Tibial artery (tissue), 4 donors: ENCODE measurements around the gene ST8SIA4.

ENCODE experiments used
- DNase-seq, 2 donors: peaks; one replicate each; pipeline ENCODE4 v3.0.0-alpha.2; 2019
- H3K27ac ChIP-seq, 2 donors: fragments of 200-600 bp; sonication (generic) in 1 of 2; 1 replicate in 1 of 2; 2 replicates in 1 of 2; pipeline ENCODE4 v1.5.1; 2018 to 2019; ENCODE audit warnings: mild to moderate bottlenecking in 1 of 2
- H3K27me3 ChIP-seq, 2 donors: fragments of 200-600 bp; sonication (generic) in 1 of 2; one replicate each; pipeline versions ENCODE4 v1.5.1 to v1.6.0; 2016 to 2019
- H3K36me3 ChIP-seq, 3 donors: fragments of 200-600 bp; sonication (generic) in 2 of 3; one replicate each; pipeline ENCODE4 v1.5.1; 2016 to 2019; ENCODE audit warnings: mild to moderate bottlenecking in 2 of 3
- H3K4me1 ChIP-seq, 4 donors: fragments of 200-600 bp; sonication (generic) in 2 of 4; 1 replicate in 3 of 4; 2 replicates in 1 of 4; pipeline ENCODE4 v1.5.1; 2016 to 2019
- H3K4me3 ChIP-seq, 2 donors: fragments of 200-600 bp; sonication (generic) in 1 of 2; 1 replicate in 1 of 2; 2 replicates in 1 of 2; pipeline ENCODE4 v1.5.1; 2018 to 2019; ENCODE audit warnings: mild to moderate bottlenecking in 2 of 2
- H3K9me3 ChIP-seq, 3 donors: fragments of 200-600 bp; sonication (generic) in 1 of 3; one replicate each; pipeline ENCODE4 v1.5.1; 2016 to 2019
- intact Hi-C: fragments of 100-400 bp; cut with DNase I; formaldehyde crosslinking; loops from one replicate; pipeline ENCODE4 v1.15.0; 2023; ENCODE audit warnings: low total_unique reads
- TF ChIP-seq, protein P1 (sequence below), 2 experiments: fragments of 200-600 bp in 1 of 2; fragments of 450-650 bp in 1 of 2; IDR thresholded peaks; one replicate each; pipeline ENCODE4 v1.5.1; 2017 to 2019; ENCODE audit warnings: antibody characterized with exemption in 2 of 2, mild to moderate bottlenecking in 1 of 2, moderate library complexity in 1 of 2

The ST8SIA4 gene

DNA sequence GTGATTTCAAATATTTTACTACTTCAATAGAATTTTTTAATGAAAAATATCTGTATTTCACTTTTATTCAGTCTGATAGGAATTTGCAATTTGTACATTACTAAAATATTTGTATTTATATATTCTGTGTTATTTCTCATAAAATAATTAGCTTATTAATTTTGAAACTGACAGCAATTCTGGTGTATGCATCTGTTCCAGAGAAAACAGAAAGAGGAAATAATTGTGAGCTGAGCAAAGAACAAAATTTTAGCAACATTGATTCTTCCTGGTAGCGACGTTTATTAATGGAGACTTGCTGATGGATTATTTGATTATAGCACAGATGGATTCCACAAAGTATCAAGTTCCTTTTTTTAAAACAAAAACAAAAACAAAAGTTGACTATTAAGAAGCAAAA, 61.0 kb downstream of the ST8SIA4 start:
- H3K27ac ChIP-seq: no peak overlapping the region
- intact Hi-C loops: no loop called here
- no peaks in the 10 kb centered on the region for H3K9me3 ChIP-seq
- no peak for DNase-seq
- no peaks in the 10 kb centered on the region for H3K27me3 ChIP-seq
- TF ChIP-seq, protein P1, sequence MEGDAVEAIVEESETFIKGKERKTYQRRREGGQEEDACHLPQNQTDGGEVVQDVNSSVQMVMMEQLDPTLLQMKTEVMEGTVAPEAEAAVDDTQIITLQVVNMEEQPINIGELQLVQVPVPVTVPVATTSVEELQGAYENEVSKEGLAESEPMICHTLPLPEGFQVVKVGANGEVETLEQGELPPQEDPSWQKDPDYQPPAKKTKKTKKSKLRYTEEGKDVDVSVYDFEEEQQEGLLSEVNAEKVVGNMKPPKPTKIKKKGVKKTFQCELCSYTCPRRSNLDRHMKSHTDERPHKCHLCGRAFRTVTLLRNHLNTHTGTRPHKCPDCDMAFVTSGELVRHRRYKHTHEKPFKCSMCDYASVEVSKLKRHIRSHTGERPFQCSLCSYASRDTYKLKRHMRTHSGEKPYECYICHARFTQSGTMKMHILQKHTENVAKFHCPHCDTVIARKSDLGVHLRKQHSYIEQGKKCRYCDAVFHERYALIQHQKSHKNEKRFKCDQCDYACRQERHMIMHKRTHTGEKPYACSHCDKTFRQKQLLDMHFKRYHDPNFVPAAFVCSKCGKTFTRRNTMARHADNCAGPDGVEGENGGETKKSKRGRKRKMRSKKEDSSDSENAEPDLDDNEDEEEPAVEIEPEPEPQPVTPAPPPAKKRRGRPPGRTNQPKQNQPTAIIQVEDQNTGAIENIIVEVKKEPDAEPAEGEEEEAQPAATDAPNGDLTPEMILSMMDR (IDR thresholded peaks at IDR 0.05): no peak
- no peak overlapping the region for H3K4me3 ChIP-seq
- no peaks in the 10 kb centered on the region for H3K4me1 ChIP-seq
- H3K36me3 ChIP-seq: no peaks in the 10 kb centered on the region

DNA sequence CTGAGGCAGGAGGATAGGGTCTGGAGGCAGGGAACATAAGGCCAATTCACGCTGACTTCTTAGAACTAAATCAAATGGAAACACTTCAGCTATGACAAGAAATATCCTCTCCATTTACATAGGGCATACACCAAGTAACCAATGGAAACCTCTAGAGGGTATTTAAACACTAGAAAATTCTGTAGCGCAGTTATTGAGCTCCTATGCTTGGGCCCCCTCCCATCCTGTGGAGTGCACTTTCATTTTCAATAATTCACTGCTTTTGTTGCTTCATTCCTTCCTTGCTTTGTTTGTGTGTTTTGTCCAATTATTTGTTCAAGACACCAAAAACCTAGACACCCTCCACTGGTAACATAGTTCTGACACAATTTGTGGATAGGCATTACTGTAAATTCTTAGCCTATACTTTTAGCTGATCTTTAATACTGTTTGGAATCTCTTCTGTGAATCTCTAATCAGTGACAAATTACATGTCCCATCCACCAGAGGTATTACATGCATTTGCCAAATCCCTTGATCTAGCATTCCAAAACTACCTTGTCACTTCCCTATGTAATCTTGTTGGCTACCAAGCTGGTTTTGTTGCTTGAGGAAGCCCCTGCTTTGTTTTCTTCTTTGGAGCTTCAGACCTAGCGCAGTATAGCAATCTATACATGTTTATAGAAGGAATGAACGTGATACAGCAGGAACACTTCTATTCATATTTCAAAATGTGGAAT, 61.6 kb downstream of the ST8SIA4 start:
- Histone ChIP-seq H3K27me3 (no peaks in the 10 kb centered on the region), H3K27ac (no peak overlapping the region), H3K4me3 (no peak overlapping the region), H3K36me3 (no peaks in the 10 kb centered on the region), H3K4me1 (no peaks in the 10 kb centered on the region), H3K9me3 (no peaks in the 10 kb centered on the region)
- no peak for DNase-seq
- intact Hi-C loops: no loop called here
- TF ChIP-seq, protein P1 (IDR thresholded peaks at IDR 0.05): no peak

DNA sequence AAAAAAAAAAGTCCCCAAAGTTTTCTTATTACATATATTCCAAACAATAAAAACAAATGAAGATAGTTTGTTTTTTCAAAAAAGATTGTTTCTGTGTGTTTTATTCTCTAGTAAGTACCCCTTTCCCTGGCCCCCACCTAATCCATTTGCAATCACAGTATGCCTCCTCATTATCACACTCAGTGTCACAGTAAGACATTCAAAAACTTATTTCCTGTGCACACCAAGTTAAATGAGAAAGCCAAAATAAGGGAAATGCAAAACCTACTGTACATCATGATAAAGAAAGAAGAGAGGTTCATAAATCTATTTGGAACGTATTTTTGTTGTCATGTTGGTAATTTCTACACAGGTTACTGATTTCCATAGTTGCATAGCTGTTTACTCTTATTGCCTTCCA, 62.3 kb downstream of the ST8SIA4 start:
- Histone ChIP-seq H3K36me3 (no peaks in the 10 kb centered on the region), H3K9me3 (no peaks in the 10 kb centered on the region), H3K27me3 (no peaks in the 10 kb centered on the region), H3K4me3 (no peak overlapping the region), H3K4me1 (no peaks in the 10 kb centered on the region), H3K27ac (no peak overlapping the region)
- intact Hi-C loops: no loop called here
- DNase-seq: no peak
- TF ChIP-seq, protein P1 (IDR thresholded peaks at IDR 0.05): no peak

DNA sequence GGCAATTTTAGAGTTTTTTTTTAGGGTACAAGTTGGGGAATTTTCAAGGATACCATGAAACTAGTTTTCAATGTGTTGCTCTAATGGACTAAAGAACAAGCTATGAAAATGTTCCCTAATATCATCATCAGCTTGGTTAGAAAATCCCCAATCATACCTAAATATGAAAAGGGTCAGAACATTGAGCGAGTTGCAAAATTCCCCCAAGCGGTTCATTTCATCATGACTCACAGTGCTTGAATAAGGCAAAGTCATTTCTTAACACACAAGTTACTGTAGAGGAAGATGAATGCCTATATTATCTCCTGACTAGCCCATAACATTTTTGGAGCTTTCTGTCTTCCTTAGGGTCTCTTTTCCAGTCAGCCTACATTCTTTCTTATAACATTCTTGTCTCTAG, 62.7 kb downstream of the ST8SIA4 start:
- no peak for DNase-seq
- intact Hi-C loops: no loop called here
- Histone ChIP-seq H3K27me3 (no peaks in the 10 kb centered on the region), H3K27ac (no peak overlapping the region), H3K9me3 (no peaks in the 10 kb centered on the region), H3K4me1 (no peaks in the 10 kb centered on the region), H3K36me3 (no peaks in the 10 kb centered on the region), H3K4me3 (no peak overlapping the region)
- TF ChIP-seq, protein P1 (IDR thresholded peaks at IDR 0.05): no peak

DNA sequence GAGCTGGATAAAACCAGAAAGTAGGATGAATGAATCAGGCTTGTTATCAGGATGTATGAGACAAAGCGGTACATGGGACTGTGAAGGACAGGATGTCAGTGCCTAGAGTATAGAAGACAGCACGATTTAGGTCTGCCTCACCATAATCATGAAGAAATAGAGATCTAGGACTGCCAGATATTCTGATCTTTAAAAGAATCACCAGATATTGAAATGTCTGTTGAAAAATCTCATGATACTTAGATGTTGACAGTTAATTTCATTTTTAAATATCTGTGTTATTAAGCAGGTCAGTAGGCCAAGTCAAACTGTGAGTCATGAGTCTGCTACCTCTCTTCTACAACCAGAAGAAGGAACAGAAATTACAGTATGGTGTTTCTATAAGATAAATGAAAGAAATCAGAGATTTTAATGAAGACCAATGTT, 65.0 kb downstream of the ST8SIA4 start:
- H3K4me3 ChIP-seq: no peak overlapping the region
- TF ChIP-seq, protein P1 (IDR thresholded peaks at IDR 0.05): no peak
- intact Hi-C loops: no loop called here
- no peak overlapping the region for H3K27ac ChIP-seq
- no peaks in the 10 kb centered on the region for H3K4me1 ChIP-seq
- H3K27me3 ChIP-seq: no peaks in the 10 kb centered on the region
- no peaks in the 10 kb centered on the region for H3K9me3 ChIP-seq
- no peak for DNase-seq
- H3K36me3 ChIP-seq: no peaks in the 10 kb centered on the region

DNA sequence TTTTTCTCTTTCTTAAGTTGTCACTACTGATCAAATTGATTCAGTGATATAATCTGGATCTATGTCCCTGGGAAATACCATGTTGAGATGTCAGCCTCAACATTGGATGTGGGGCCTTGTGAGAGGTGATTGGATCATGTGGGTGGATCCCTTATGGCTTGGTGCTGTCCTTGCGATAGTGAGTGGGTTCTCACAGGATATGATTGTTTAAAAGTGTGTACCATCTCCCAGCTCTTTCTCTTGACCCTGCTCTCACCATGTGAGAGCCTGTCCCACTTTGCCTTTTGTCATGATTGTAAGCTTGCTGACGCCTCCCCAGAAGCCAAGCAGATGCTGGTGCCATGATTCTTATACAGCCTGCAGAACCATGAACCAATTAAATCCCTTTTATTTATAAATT, 68.6 kb downstream of the ST8SIA4 start:
- intact Hi-C loops: no loop called here

More for the DNA sequence above, 68.6 kb downstream of the ST8SIA4 start:
- H3K27ac ChIP-seq: no peak overlapping the region
- H3K27me3 ChIP-seq: no peaks in the 10 kb centered on the region
- no peak for DNase-seq
- no peaks in the 10 kb centered on the region for H3K36me3 ChIP-seq
- no peaks in the 10 kb centered on the region for H3K4me1 ChIP-seq
- TF ChIP-seq, protein P1 (IDR thresholded peaks at IDR 0.05): no peak
- no peak overlapping the region for H3K4me3 ChIP-seq
- H3K9me3 ChIP-seq: no peaks in the 10 kb centered on the region
